Adrenal gland (tissue), 5 donors: ENCODE results near the gene VPS39.

Experiments used
- CTCF ChIP-seq, 6 experiments: fragments of 450-650 bp in 4 of 6; fragments of 200-600 bp in 2 of 6; sonication (generic) in 1 of 6; IDR thresholded peaks; 1 replicate in 5 of 6; 2 replicates in 1 of 6; pipeline versions ENCODE4 v1.5.1 to v1.8.0; 2016 to 2021; ENCODE audit warnings: antibody characterized with exemption in 6 of 6, mild to moderate bottlenecking in 2 of 6, moderate library complexity in 1 of 6
- POLR2A ChIP-seq, 2 donors: fragments of 450-650 bp; IDR thresholded peaks; one replicate each; pipeline ENCODE4 v1.6.1; 2017; ENCODE audit warnings: antibody characterized with exemption in 2 of 2, mild to moderate bottlenecking in 2 of 2, moderate library complexity in 1 of 2
- donor health status: DM: no; HTN: no; CAD: no.

DNA sequence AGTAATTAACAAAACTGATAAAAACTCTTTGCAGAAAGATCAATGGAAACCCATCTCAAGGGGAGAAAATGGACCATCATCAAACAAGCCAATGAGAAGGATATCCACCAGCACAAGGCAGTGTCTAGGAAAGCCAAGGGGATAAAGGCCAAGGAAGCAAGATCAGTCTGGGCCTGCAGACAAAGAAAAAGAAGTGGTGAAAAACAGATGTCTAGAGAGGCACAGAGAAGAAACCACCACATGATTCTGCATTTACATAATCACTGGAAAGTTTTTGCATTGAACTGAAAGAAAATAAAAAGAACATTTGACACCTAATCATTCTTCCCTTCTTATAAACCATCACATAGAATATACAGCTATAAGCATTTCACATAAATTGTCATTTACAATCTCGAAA lies 23.0 kb upstream of the VPS39 start:
- TF ChIP-seq CTCF (IDR thresholded peaks at IDR 0.05) (no peak), POLR2A (IDR thresholded peaks at IDR 0.05) (no peak)
